NCI-H128 (cell line): Measurements from ENCODE around the gene RPE.

Experiments used
- DNase-seq: peaks from one replicate; lab custom pipeline; 2025; ENCODE audit not compliant: unreplicated experiment; lab: John Stamatoyannopoulos, UW

Gene RPE

GRCh38 chr2:210000464-210001324 is 1.7 kb upstream of the RPE start:
- DNase-seq: no peak

GRCh38 chr2:210003359-210003758 is 921 bp downstream of the RPE start:
- no peak for DNase-seq

- DNase-seq: no peak
Measured at GRCh38 chr2:210004881-210005280, 2.4 kb downstream of the RPE start.

- no peak for DNase-seq
Measured at GRCh38 chr2:210007895-210008294, 5.5 kb downstream of the RPE start.

GRCh38 chr2:210009126-210009525 is 6.7 kb downstream of the RPE start:
- DNase-seq: no peak

GRCh38 chr2:210009896-210010295 is 7.5 kb downstream of the RPE start:
- DNase-seq: no peak

GRCh38 chr2:210020138-210020537 is 17.7 kb downstream of the RPE start:
- DNase-seq: no peak

- DNase-seq: no peak
Measured at GRCh38 chr2:210022824-210023223, 20.4 kb downstream of the RPE start.

GRCh38 chr2:210027608-210028007 is 25.2 kb downstream of the RPE start:
- DNase-seq: no peak

GRCh38 chr2:210028178-210028577 is 25.7 kb downstream of the RPE start:
- no peak for DNase-seq

GRCh38 chr2:210034087-210034683 is 31.7 kb downstream of the RPE start:
- no peak for DNase-seq

GRCh38 chr2:210035679-210036078 is 33.2 kb downstream of the RPE start:
- DNase-seq: no peak

- DNase-seq: no peak
Measured at GRCh38 chr2:210038078-210038477, 35.6 kb downstream of the RPE start.

- DNase-seq: no peak
Measured at GRCh38 chr2:210046851-210047500, 44.5 kb downstream of the RPE start.

- no peak for DNase-seq
Measured at GRCh38 chr2:210049831-210050230, 47.4 kb downstream of the RPE start.

- DNase-seq: no peak
Measured at GRCh38 chr2:210050885-210051284, 48.4 kb downstream of the RPE start.

- DNase-seq: no peak
Measured at GRCh38 chr2:210054696-210055095, 52.3 kb downstream of the RPE start.

- no peak for DNase-seq
Measured at GRCh38 chr2:210055825-210056224, 53.4 kb downstream of the RPE start.

GRCh38 chr2:210063306-210063705 is 60.9 kb downstream of the RPE start:
- no peak for DNase-seq
